ENCODE data around the gene AURKB. TPM values are rescaled to one million over a fixed set of nuclear protein-coding genes. Genes with fewer than 3 reads are reported as not detected.
A peak's percentile ranks its signal among the peaks of the same experiment; 100 is the strongest.
"Not testable (repeated sequence)": the region's sequence is repeated elsewhere in the genome, so short reads cannot be mapped to it uniquely, and the experiment has no call there.

The AURKB gene
- total and polyA plus RNA-seq, 9 donors: 13.5 to 26.4 (median 22.8) TPM

GRCh38 chr17:8176197-8176940 is 34.0 kb downstream of the AURKB start, which contains the start of gene TMEM107:
Gene TMEM107, minus strand, starts transcription at chr17:8176380. Its CDS starts 94 bp downstream, at chr17:8176286.
- WGBS (ENCODE audit: insufficient coverage): under 1% methylated on average over 53 of the region's 56 CpGs
- Histone ChIP-seq H3K4me1 (ENCODE audit: control insufficient read depth, insufficient read depth, low read length) (peaks cover 33% of the 10 kb centered on the region), H3K36me3 (ENCODE audit: control insufficient read depth, insufficient read depth, low read length) (no peaks in the 10 kb centered on the region), H3K9me3 (replicated peaks; ENCODE audit: control insufficient read depth, low read depth, low read length) (no peaks in the 10 kb centered on the region), H3K27me3 (ENCODE audit: control insufficient read depth, insufficient read depth, low read length) (no peaks in the 10 kb centered on the region), H3K4me3 (ENCODE audit: low read length) (peak within 1 kb of the TSS; percentile 78), H3K27ac (ENCODE audit: low read length) (peak within 1 kb of the TSS; percentile 92)
- peak; percentile 96 for DNase-seq

- H3K27me3 ChIP-seq (ENCODE audit: control insufficient read depth, insufficient read depth, low read length): no peaks in the 10 kb centered on the region
- no peaks in the 10 kb centered on the region for H3K9me3 ChIP-seq (replicated peaks; ENCODE audit: control insufficient read depth, low read depth, low read length)
- H3K4me1 ChIP-seq (ENCODE audit: control insufficient read depth, insufficient read depth, low read length): peaks cover 33% of the 10 kb centered on the region
- no peaks in the 10 kb centered on the region for H3K36me3 ChIP-seq (ENCODE audit: control insufficient read depth, insufficient read depth, low read length)
- 6% methylated on average over 7 of the region's 11 CpGs for WGBS (ENCODE audit: insufficient coverage)
- DNase-seq: peak; percentile 39
- H3K4me3 ChIP-seq (ENCODE audit: low read length): peak overlapping the region; percentile 78
- H3K27ac ChIP-seq (ENCODE audit: low read length): peak overlapping the region; percentile 92
Observed at GRCh38 chr17:8175795-8176196, 34.6 kb downstream of the AURKB start.

- Histone ChIP-seq H3K27me3 (ENCODE audit: control insufficient read depth, insufficient read depth, low read length) (no peaks in the 10 kb centered on the region), H3K4me3 (ENCODE audit: low read length) (peak overlapping the region; percentile 40), H3K27ac (ENCODE audit: low read length) (peak overlapping the region; percentile 99), H3K4me1 (ENCODE audit: control insufficient read depth, insufficient read depth, low read length) (peaks cover 33% of the 10 kb centered on the region), H3K9me3 (replicated peaks; ENCODE audit: control insufficient read depth, low read depth, low read length) (no peaks in the 10 kb centered on the region), H3K36me3 (ENCODE audit: control insufficient read depth, insufficient read depth, low read length) (no peaks in the 10 kb centered on the region)
- whole genome bisulfite sequencing (ENCODE audit: insufficient coverage): 0% methylated on average over 7 of the region's 14 CpGs
- no peak for DNase-seq
Observed at GRCh38 chr17:8173871-8174322, 36.5 kb downstream of the AURKB start.

GRCh38 chr17:8173056-8173870 is 37.1 kb downstream of the AURKB start:
- H3K27ac ChIP-seq (ENCODE audit: low read length): peak overlapping the region; percentile 99

GRCh38 chr17:8170186-8170585 is 40.2 kb downstream of the AURKB start:
- H3K9me3 ChIP-seq (replicated peaks; ENCODE audit: control insufficient read depth, low read depth, low read length); DNase-seq; H3K36me3 ChIP-seq (ENCODE audit: control insufficient read depth, insufficient read depth, low read length); H3K27me3 ChIP-seq (ENCODE audit: control insufficient read depth, insufficient read depth, low read length); H3K27ac ChIP-seq (ENCODE audit: low read length); H3K4me3 ChIP-seq (ENCODE audit: low read length): not testable (repeated sequence)
- peaks cover 16% of the 10 kb centered on the region for H3K4me1 ChIP-seq (ENCODE audit: control insufficient read depth, insufficient read depth, low read length)
- WGBS (ENCODE audit: insufficient coverage): 75% methylated on average over 6 of the region's 19 CpGs

More at GRCh38 chr17:8173056-8173870, 37.1 kb downstream of the AURKB start:
- peak; percentile 99 for DNase-seq
- Histone ChIP-seq H3K4me3 (ENCODE audit: low read length) (peak overlapping the region; percentile 40), H3K4me1 (ENCODE audit: control insufficient read depth, insufficient read depth, low read length) (peaks cover 33% of the 10 kb centered on the region), H3K27me3 (ENCODE audit: control insufficient read depth, insufficient read depth, low read length) (no peaks in the 10 kb centered on the region), H3K9me3 (replicated peaks; ENCODE audit: control insufficient read depth, low read depth, low read length) (no peaks in the 10 kb centered on the region), H3K36me3 (ENCODE audit: control insufficient read depth, insufficient read depth, low read length) (no peaks in the 10 kb centered on the region)
- WGBS (ENCODE audit: insufficient coverage): 0% methylated on average over 17 of the region's 23 CpGs

GRCh38 chr17:8167526-8167925 is 42.8 kb downstream of the AURKB start:
- WGBS (ENCODE audit: insufficient coverage): 64% methylated on average over 2 of the region's 3 CpGs
- Histone ChIP-seq H3K27ac (ENCODE audit: low read length) (no peak overlapping the region), H3K4me3 (ENCODE audit: low read length) (no peak overlapping the region), H3K9me3 (replicated peaks; ENCODE audit: control insufficient read depth, low read depth, low read length) (no peaks in the 10 kb centered on the region), H3K27me3 (ENCODE audit: control insufficient read depth, insufficient read depth, low read length) (no peaks in the 10 kb centered on the region), H3K36me3 (ENCODE audit: control insufficient read depth, insufficient read depth, low read length) (no peaks in the 10 kb centered on the region), H3K4me1 (ENCODE audit: control insufficient read depth, insufficient read depth, low read length) (peaks cover 24% of the 10 kb centered on the region)
- DNase-seq: no peak

GRCh38 chr17:8166731-8167130 is 43.6 kb downstream of the AURKB start:
- Histone ChIP-seq H3K4me3 (ENCODE audit: low read length) (no peak overlapping the region), H3K27ac (ENCODE audit: low read length) (no peak overlapping the region), H3K27me3 (ENCODE audit: control insufficient read depth, insufficient read depth, low read length) (no peaks in the 10 kb centered on the region), H3K4me1 (ENCODE audit: control insufficient read depth, insufficient read depth, low read length) (peaks cover 26% of the 10 kb centered on the region), H3K36me3 (ENCODE audit: control insufficient read depth, insufficient read depth, low read length) (no peaks in the 10 kb centered on the region), H3K9me3 (replicated peaks; ENCODE audit: control insufficient read depth, low read depth, low read length) (no peaks in the 10 kb centered on the region)
- DNase-seq: no peak
- WGBS (ENCODE audit: insufficient coverage): 74% methylated on average over 3 of the region's 6 CpGs

- H3K4me3 ChIP-seq (ENCODE audit: low read length): no peak overlapping the region
- H3K27me3 ChIP-seq (ENCODE audit: control insufficient read depth, insufficient read depth, low read length): no peaks in the 10 kb centered on the region
- WGBS (ENCODE audit: insufficient coverage): 53% methylated on average over 3 of the region's 6 CpGs
- H3K9me3 ChIP-seq (replicated peaks; ENCODE audit: control insufficient read depth, low read depth, low read length): no peaks in the 10 kb centered on the region
- H3K36me3 ChIP-seq (ENCODE audit: control insufficient read depth, insufficient read depth, low read length): peaks cover 19% of the 10 kb centered on the region
- H3K4me1 ChIP-seq (ENCODE audit: control insufficient read depth, insufficient read depth, low read length): peaks cover 38% of the 10 kb centered on the region
- DNase-seq: no peak
- H3K27ac ChIP-seq (ENCODE audit: low read length): peak overlapping the region; percentile 96
Observed at GRCh38 chr17:8164815-8165131, 45.6 kb downstream of the AURKB start.

- H3K4me3 ChIP-seq (ENCODE audit: low read length): no peak overlapping the region
Observed at GRCh38 chr17:8163978-8164814, 46.2 kb downstream of the AURKB start.

More at GRCh38 chr17:8163978-8164814, 46.2 kb downstream of the AURKB start:
- Histone ChIP-seq H3K4me1 (ENCODE audit: control insufficient read depth, insufficient read depth, low read length) (peaks cover 38% of the 10 kb centered on the region), H3K9me3 (replicated peaks; ENCODE audit: control insufficient read depth, low read depth, low read length) (no peaks in the 10 kb centered on the region), H3K36me3 (ENCODE audit: control insufficient read depth, insufficient read depth, low read length) (peaks cover 25% of the 10 kb centered on the region), H3K27me3 (ENCODE audit: control insufficient read depth, insufficient read depth, low read length) (no peaks in the 10 kb centered on the region), H3K27ac (ENCODE audit: low read length) (peak overlapping the region; percentile 96)
- WGBS (ENCODE audit: insufficient coverage): 0% methylated on average over 1 of the region's 13 CpGs
- peak; percentile 78 for DNase-seq
